Caco-2 (cell line): Measurements from ENCODE around the gene CCN5. TPM values are rescaled to one million over a fixed set of nuclear protein-coding genes. Genes with fewer than 3 reads are reported as not detected.

ENCODE experiments used
- BruUV-seq: library from RNA; stranded (reverse); fragments of 400-500 nt; replicated peaks from 2 replicates; lab custom pipeline; 2021; lab: Mats Ljungman, UMichigan
- CTCF ChIA-PET: fragments of 300-600 bp; sonication (Branson Sonifier 250); formaldehyde crosslinking; loops from one replicate; lab custom pipeline; 2022; ENCODE audit warnings: antibody characterized with exemption; lab: Charles Lee
- POLR2A ChIA-PET: fragments of 300-600 bp; sonication (Branson Sonifier 250); formaldehyde crosslinking; loops from one replicate; lab custom pipeline; 2022; ENCODE audit warnings: antibody characterized with exemption; lab: Charles Lee
- DNase-seq, 2 experiments: peaks; one replicate each; pipeline versions ENCODE4 v3.0.0 to v3.0.0-alpha.2; 2020 to 2022
- H3K27me3 ChIP-seq: replicated peaks from 2 replicates; pipeline ENCODE4 v1.6.0; 2011; ENCODE audit warnings: low read length; ENCODE audit not compliant: control insufficient read depth, insufficient read depth
- H3K36me3 ChIP-seq: 2 replicates; pipeline ENCODE4 v1.5.1; 2011; ENCODE audit warnings: low read length; ENCODE audit not compliant: control insufficient read depth, insufficient read depth
- H3K4me1 ChIP-seq: fragments of 250-450 bp; sonication (Bioruptor Pico); 2 replicates; pipeline ENCODE4 v1.5.1; 2020; ENCODE audit warnings: mild to moderate bottlenecking
- H3K4me3 ChIP-seq: 2 replicates; pipeline ENCODE4 v1.5.1; 2011; ENCODE audit warnings: low read depth, mild to moderate bottlenecking, control low read depth, low read length
- H3K9me3 ChIP-seq: fragments of 250-450 bp; sonication (Bioruptor Pico); 2 replicates; pipeline ENCODE4 v1.5.1; 2020; ENCODE audit warnings: mild to moderate bottlenecking, moderate library complexity
- H3K27ac Mint-ChIP-seq: one replicate; pipeline ENCODE4 v1.8.0; 2022; ENCODE audit warnings: mixed read lengths; ENCODE audit not compliant: unreplicated experiment
- H3K27me3 Mint-ChIP-seq: one replicate; pipeline ENCODE4 v1.8.0; 2022; ENCODE audit warnings: mixed read lengths; ENCODE audit not compliant: insufficient read depth, unreplicated experiment
- H3K36me3 Mint-ChIP-seq: one replicate; pipeline ENCODE4 v1.8.0; 2022; ENCODE audit warnings: mild to moderate bottlenecking, mixed read lengths; ENCODE audit not compliant: insufficient read depth, unreplicated experiment
- H3K4me1 Mint-ChIP-seq: one replicate; pipeline ENCODE4 v1.8.0; 2022; ENCODE audit warnings: low read depth, mixed read lengths; ENCODE audit not compliant: unreplicated experiment
- H3K4me3 Mint-ChIP-seq: one replicate; pipeline ENCODE4 v1.8.0; 2022; ENCODE audit warnings: mild to moderate bottlenecking, moderate library complexity, mixed read lengths; ENCODE audit not compliant: unreplicated experiment
- H3K9me3 Mint-ChIP-seq: one replicate; pipeline ENCODE4 v1.8.0; 2022; ENCODE audit warnings: mixed read lengths; ENCODE audit not compliant: unreplicated experiment
- CTCF ChIP-seq, 2 experiments: fragments of 200-600 bp in 1 of 2; IDR thresholded peaks; 1 replicate in 1 of 2; 2 replicates in 1 of 2; pipeline versions ENCODE4 v1.5.1 to v1.8.0; 2011 to 2022; ENCODE audit warnings: antibody characterized with exemption in 1 of 2, control low read depth in 1 of 2, inconsistent platforms in 1 of 2, low read depth in 1 of 2, low read length in 1 of 2, mild to moderate bottlenecking in 1 of 2, moderate library complexity in 1 of 2; ENCODE audit not compliant: insufficient read depth in 1 of 2, severe bottlenecking in 1 of 2, unreplicated experiment in 1 of 2
- intact Hi-C: fragments of 100-400 bp; cut with micrococcal nuclease; formaldehyde crosslinking; loops from one replicate; pipeline ENCODE4 v1.10.0; 2022; ENCODE audit not compliant: unreplicated experiment
- total RNA-seq: library from RNA; stranded (reverse); gene quantifications from 2 replicates; pipeline ENCODE4 v1.2.3, GENCODE V29; 2022

Gene CCN5
- total RNA-seq, 1 experiment from 2014 or later, result not detected

DNA sequence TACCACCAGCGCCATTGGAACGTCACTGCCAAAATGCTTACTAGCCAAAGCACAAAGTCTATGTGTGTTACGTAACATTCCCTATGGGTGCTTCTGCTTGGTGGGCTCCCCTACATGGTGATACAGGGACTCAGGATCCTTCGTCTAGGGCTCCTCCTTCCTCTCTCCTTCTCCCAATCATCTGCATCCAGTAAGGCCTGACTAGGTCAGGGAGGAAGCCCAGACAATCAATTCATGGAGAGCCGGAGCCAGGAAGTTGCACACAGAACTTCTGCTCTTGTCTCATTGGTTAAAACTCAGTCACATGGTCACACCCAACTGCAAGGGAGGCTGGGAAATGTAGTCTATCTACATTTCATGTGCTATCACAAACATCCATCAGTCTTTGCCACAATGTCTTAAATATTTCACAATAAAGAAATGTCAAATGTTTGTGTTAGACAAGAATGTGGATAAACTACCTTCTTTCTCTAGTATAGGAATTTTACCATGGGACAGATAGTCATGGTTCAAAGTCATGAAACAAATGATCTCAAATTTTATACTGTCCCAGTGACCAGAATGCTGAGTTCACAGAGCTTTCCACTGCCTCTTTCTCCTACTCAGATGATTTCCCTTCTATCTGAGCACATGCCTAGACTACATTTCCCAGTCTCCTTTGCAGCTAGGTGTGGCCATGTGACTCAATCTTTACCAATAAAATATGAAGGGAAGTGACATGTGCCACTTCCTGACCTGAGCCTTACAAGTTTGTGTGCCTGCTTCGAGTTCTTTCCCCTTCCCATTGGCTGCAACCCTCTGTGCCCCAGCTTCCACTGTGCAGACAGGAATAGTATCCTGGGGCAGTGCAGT lies 21.2 kb downstream of the CCN5 start:
- H3K27me3 Mint-ChIP-seq, result no peaks in the 10 kb centered on the region
- TF ChIP-seq CTCF (IDR thresholded peaks at IDR 0.05; ENCODE audit: insufficient read depth in 1 of 2, low read depth in 1 of 2, low read length in 1 of 2, severe bottlenecking in 1 of 2, unreplicated experiment in 1 of 2), result peak; percentile 44 to 55
- CTCF ChIA-PET, result no interaction called here
- POLR2A ChIA-PET, result interaction anchor here (0.5 kb wide), 1 partner anchor 172 kb away, joined by 3 read pairs; no protein-coding TSS in a partner anchor
- H3K36me3 Mint-ChIP-seq, result peaks cover 21% of the 10 kb centered on the region
- peak overlapping the region; percentile 84 for H3K27ac Mint-ChIP-seq
- Histone ChIP-seq H3K27me3 (no peaks in the 10 kb centered on the region), H3K36me3 (no peaks in the 10 kb centered on the region), H3K4me3 (no peak overlapping the region), H3K4me1 (peaks cover 32% of the 10 kb centered on the region), H3K9me3 (no peaks in the 10 kb centered on the region)
- peaks cover 37% of the 10 kb centered on the region for H3K4me1 Mint-ChIP-seq
- BruUV-seq, result no TSS peak
- peak overlapping the region; percentile 57 for H3K4me3 Mint-ChIP-seq
- peak; percentile 96 to 99 for DNase-seq
- intact Hi-C loops, result loop anchor here (1.0 to 10.0 kb wide), 6 partner anchors 11 to 522 kb away; partner anchors contain the start of genes OSER1, TTPAL and YWHAB
- H3K9me3 Mint-ChIP-seq, result peaks cover 10% of the 10 kb centered on the region

DNA sequence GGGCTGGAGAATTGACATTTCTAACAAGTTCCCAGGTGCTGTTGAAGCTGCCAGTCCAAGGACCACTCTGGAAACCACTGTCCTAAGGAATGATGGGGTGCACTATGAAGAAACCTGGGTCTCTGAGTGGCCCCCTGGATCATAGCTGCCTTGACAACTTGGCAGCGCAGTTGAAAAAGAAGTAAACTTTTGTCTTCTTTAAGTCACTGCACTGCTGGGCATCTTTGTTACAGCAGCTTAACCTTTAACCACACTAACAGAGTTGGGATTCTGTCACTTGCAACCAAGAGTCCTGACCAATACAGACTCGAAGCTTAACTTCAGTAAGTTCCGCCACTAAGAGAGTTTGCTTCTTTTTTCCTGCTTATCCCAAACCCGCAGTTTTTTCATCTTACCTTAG lies 21.9 kb downstream of the CCN5 start:
- H3K36me3 Mint-ChIP-seq, result peaks cover 21% of the 10 kb centered on the region
- TSS peak; percentile 24 for BruUV-seq
- CTCF ChIA-PET, result no interaction called here

More for the DNA sequence above, 21.9 kb downstream of the CCN5 start:
- no peaks in the 10 kb centered on the region for H3K9me3 ChIP-seq
- intact Hi-C loops, result loop anchor here (10.0 kb wide), 3 partner anchors 202 to 522 kb away; partner anchors contain the start of genes OSER1 and TTPAL
- H3K9me3 Mint-ChIP-seq, result peaks cover 10% of the 10 kb centered on the region
- H3K27me3 Mint-ChIP-seq, result no peaks in the 10 kb centered on the region
- no peak overlapping the region for H3K4me3 Mint-ChIP-seq
- no peak for TF ChIP-seq CTCF (IDR thresholded peaks at IDR 0.05; ENCODE audit: insufficient read depth in 1 of 2, low read depth in 1 of 2, low read length in 1 of 2, severe bottlenecking in 1 of 2, unreplicated experiment in 1 of 2)
- H3K4me1 ChIP-seq, result peaks cover 25% of the 10 kb centered on the region
- peaks cover 32% of the 10 kb centered on the region for H3K4me1 Mint-ChIP-seq
- DNase-seq, result no peak
- POLR2A ChIA-PET, result no interaction called here
- no peak overlapping the region for H3K27ac Mint-ChIP-seq
- no peaks in the 10 kb centered on the region for H3K27me3 ChIP-seq
- no peak overlapping the region for H3K4me3 ChIP-seq
- no peaks in the 10 kb centered on the region for H3K36me3 ChIP-seq
